Activated naive CD8-positive, alpha-beta T cell treated with anti-CD3 and anti-CD28 coated beads, Interleukin-2, amount 50 U/mL, for 16 hours (primary cell): ENCODE results near the gene NEAT1.
"Not testable (repeated sequence)": the region's sequence is repeated elsewhere in the genome, so short reads cannot be mapped to it uniquely, and the experiment has no call there.

Experiments used
- DNase-seq: peaks from one replicate; pipeline ENCODE4 v3.0.0-alpha.2; 2020; ENCODE audit warnings: low read depth, low spot score

NEAT1 gene

DNA sequence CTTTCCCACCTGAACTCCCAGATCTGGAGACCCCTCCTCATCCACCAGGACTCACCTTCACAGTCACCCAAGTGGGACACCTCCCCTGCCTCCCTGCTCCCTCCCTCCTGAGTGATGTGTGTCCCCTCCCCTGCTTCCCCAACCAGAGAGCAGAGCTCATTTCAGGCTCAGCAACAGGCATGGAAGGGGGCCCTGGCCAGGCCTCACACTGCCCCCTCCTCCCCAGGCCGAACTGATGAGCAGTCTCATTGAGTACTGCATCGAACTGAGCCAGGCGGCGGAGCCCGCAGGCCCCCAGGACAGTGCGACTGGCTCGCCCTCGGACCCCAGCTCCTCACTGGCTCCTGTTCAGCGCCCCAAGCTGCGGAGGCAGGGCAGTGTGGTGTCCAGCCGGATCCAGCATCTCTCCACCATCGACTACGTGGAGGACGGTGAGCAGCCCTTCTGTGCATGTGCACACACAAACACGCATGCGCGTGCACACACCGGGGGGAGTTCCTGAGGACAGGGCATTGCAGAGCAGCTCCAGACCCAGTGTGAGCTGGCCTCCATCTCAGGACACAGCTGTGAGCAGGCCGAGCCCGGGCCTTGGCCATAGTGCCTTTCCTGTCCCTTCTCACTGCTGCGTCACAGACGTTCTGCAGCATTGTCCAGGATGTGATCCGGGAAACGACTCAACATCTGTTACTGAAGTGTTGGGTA, 17.8 kb upstream of the NEAT1 start:
- DNase-seq = no peak

DNA sequence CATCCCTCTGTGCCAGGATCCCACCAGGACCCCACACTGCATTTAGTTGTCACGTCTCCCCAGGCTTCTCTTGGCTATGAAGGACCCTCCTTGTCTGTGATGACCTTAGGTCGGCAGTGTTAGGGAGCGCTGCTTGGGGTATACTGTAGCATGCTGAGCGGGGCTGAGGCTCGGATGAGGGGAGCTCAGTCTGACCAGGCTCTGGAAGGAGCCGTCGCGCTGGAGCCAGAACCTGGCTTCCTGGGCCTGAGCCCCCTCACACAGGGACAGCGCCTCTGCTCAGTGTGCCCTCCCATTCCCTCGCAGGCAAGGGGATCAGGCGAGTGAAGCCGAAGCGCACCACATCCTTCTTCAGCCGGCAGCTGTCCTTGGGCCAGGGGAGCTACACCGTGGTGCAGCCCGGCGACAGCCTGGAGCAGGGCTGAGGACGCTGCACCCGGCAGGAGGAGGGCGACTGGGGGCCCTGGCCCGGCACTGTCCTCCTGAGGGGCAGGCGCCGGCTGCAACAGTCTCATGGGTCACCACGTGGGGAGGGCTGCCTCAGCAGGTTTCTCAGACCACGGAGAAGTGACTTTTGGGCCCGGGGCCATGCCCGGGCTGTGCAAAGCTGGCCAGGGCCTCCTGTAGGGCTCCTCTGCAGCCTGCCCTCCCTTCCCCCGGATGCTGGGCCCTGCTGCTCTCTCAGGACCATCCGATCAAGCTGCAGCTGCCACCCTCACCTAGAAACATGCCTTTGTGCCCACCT, 11.5 kb upstream of the NEAT1 start:
- DNase-seq = no peak

DNA sequence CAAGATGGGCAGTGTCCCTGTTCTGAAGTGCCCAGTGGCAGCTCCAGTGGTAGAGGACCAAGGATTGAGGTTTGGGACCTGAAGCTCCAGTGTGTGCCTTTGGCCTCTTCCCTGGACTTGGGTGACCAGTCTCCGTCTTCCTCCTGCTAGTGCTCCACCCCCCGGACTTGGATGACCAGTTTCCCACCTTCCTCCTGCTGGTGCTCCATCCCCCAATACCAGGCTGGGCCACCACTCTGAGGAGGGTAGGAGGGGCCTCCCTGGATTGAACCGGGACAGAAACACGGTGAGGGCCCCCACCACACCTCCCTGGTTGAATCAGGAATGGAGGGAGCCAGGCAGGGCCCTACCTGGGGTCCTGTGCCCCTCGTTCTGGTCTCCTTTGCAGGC, 10.9 kb upstream of the NEAT1 start:
- no peak for DNase-seq

DNA sequence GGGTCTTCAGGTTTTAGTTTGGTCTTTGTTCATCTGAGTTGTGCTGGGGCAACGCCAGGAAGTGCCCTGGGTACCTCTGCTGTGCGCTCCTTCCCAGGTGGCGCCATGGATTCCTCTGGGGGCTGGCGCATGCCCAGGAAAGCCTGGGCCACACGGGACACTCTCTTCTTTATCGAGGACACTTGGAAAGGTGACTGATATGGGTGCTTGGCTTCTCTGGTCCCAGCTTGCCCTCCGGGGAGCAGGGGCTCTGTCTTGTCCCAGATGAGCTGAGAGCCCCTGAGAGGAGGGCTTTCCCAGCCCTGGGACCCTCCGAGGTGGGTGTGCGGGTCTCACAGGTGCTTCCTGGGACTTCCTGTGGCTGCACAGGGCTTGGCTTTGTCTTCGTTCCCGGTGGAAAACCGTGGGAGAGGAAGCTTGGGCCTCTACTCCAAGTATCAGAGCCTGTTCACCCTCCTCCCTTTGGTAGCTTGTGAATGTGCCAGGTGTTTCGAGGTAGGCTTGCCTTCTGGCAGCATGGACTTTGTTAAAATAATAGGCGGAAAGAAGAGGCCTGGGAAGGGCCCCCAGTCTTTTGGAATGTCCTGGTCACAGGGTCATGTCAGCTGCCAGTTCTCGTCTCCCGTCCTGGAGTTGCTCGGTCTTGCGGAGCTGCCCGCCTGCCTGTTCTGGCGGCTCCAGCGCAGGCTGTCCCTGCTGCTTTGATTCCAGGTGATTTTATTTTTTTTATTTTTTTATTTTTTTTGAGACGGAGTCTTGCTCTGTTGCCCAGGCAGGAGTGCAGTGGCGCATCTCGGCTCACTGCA, 10.1 kb upstream of the NEAT1 start:
- no peak for DNase-seq

DNA sequence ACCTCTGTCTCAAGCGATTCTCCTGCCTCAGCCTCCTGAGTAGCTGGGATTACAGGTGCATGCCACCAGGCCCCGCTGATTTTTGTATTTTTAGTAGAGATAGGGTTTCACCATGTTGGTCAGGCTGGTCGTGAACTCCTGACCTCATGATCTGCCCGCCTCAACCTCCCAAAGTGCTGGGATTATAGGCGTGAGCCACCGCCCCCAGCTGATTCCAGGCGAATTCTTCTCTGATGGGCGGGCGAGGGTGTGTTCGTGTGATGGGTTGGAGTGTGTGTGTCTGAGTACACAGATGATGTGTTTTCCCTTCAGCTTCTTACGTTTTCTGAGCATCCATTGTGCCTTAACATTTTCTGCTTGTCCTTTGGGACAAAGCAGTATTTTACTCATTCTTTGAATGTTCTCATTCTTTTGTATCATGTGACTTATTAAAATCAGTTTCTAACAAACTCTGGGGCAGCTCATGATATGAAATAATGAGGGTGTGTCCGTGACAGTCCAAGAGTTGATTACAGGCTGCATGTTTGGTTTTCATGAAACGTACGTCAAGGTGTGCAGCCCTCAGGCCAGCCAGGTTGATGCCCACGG, 9.4 kb upstream of the NEAT1 start:
- not testable (repeated sequence) for DNase-seq

DNA sequence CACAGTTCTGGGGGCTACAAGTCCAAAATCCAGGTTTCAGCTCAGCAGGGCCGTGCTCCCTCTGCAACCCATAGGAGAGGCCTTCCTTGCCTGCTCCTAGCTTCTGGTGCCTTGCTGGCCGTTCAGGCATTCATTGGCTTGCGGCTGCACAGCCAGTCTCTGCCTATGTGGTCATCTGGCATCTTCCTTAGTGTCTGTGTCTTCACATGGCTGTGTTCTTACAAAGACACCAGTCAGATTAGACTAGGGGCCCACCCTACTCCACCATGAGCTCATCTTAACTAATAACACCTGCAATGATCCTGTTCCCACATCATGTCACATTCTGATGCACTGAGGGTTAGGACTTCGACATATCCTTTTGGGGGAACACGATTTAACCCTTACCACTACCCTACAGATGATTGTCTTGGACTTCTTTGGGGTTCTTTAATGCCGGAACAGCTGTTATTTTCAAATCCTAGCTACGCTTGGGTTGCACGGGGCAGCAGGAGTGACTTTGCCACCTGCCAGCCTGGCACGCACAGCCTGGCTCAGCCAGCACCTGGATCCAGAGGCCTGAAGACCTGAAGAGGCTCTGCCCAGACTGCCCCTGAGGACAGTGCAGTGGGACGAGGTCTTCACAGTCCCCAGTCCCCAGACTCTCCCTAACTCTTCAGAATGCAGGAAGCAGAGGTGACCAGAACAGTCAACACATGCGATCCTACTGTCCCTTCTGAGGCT, 7.7 kb upstream of the NEAT1 start:
- DNase-seq = no peak

DNA sequence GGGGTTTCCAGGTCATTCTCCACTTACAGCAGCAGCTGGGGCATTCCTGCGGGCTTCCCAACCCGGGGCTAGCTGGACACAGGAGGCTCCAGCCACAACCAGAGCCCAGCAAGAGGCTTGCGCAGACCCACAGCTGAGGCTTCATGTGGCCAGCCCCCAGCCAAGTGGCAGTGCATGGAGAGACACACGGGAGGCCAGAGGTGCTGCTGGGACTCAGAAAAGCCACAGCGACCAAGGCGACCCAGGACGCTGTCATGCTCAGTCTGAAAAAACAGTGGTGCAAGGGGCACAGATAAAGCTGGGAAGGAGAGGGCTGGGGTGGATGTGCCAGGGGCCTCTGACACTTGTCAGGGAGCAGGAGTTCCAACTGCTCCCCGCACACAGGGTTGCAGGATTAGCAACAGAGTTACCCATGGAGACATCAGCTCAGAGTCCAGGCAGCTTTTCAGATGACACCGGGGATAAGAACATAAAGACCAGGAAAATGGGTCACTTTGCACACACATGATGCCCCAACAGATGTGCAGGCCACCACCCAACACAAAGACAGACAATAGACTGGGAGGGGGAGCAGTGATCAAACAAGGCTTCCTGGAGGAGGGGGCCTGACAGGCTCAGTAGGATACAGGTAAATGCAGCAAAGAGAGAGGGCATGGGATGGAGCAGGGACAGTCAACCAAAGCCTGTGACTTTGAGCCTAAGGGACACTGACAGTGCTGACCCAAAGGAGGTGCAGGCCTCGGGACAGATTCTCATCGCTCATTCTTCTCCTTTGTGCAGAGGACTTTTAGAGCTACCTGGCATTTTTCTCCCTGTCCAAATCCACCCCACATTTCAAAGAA, 6.9 kb upstream of the NEAT1 start:
- DNase-seq = no peak

DNA sequence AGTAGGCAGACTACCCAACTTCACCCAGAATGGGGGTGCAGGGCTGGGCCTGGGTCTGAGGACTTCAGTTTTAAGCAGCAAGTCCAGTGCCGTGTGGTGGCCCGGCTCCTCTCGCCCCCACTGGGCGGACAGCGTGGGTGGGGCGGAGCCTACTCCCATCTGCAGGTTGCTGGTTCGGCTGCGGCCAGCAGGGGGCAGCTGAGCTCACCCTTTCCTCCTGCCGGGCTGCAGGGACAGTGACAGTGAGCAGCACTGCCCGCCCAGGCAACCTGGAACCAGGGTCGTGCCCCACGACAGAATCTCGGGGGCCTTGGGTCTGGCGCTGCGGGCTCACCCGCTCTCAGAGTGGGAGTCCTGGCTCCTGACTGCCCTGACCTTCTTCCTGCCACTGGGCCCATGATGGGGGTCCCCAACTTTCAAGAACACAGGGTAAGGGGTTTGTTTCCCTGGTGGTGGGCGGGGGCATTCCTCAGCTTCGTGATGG, 6.2 kb upstream of the NEAT1 start:
- DNase-seq = peak; percentile 84

DNA sequence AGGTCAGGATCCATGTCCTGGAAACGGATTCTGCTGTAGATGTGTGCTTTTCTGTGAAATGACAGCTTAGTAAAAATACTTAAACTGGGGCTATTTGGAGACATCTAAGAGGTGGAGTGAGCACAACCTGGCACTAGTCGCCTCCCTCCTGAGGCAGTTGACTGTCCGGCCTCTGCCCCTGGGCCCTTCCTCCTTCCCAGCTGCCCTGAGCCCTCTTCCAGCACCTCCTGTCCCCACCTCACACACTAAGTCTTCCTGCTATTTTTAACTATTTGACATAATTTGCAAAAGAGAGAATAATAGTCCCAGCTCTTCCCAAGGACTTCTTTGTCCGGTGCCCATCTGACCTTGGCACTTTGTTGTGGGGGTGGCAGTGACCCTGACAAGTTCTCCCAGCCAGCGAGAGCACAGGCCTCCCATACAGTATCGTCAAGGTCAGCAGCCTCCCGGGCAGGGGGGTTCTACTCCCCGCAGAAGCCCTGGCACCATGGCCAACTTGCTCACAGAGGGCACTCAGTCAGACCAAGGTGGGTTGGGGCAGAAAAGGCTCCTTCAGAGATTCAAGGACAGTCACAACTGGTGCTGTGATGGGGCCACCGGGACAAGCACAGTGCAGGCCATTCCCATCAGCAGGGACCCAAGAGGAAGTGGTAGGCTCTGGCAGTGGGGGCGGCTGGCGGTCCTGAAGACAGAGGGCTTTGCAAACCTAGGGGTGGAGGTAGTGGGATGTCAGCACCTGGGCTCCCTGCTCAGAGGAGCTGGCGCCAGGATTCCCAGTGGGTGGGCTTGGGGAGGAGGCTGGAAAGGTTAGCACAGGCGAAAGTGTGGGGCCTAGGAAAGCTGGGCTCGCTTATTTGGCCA, 5.5 kb upstream of the NEAT1 start:
- DNase-seq = no peak

DNA sequence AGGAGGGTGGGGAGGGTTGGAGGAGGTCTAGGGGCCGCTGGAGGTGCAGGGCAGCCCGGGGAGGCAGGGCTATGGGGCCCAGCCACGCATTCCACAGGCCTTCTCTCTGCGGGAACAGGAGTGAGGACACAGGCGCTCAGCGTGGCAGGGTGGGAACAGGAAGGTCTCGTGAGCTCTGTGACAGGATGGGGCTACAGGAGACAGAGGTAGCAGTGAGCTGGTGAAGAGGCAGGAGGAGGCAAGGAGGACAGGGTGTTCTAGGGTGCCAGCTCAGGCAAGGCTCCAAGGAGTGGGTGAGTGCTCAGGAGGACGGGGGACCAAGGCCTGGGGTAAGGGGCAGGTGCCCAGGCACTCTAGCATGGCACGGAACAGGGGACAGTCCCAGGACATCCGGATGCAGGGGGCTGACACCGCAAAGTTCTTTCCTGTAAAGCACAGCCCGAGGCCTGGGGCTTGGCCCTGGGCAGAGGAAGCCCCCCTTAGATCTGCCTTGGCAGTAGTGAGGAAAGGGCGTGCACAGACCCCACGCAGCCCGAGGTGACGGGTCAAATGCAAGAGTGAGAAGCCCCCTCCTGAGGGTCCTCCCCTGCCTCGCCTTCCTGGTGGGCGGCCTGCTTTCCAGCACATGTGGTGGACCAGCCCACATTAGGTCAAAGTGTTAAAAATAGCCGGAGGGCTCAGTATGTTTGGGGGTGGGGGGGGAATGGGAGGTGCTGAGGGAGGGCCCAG, 4.7 kb upstream of the NEAT1 start:
- no peak for DNase-seq

DNA sequence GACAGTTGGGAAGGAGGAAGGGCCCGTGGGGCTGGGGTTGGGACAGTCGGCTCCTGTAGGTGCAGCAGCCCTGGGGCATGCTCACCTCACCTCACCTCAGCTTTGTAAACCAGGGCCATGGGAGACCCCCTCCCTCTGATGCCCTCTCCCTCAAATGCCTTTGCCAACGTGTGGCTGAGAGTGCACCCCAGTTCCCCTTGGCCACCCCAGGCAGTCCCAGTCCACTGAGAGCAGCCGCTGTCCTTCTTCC, 4.2 kb upstream of the NEAT1 start:
- no peak for DNase-seq

DNA sequence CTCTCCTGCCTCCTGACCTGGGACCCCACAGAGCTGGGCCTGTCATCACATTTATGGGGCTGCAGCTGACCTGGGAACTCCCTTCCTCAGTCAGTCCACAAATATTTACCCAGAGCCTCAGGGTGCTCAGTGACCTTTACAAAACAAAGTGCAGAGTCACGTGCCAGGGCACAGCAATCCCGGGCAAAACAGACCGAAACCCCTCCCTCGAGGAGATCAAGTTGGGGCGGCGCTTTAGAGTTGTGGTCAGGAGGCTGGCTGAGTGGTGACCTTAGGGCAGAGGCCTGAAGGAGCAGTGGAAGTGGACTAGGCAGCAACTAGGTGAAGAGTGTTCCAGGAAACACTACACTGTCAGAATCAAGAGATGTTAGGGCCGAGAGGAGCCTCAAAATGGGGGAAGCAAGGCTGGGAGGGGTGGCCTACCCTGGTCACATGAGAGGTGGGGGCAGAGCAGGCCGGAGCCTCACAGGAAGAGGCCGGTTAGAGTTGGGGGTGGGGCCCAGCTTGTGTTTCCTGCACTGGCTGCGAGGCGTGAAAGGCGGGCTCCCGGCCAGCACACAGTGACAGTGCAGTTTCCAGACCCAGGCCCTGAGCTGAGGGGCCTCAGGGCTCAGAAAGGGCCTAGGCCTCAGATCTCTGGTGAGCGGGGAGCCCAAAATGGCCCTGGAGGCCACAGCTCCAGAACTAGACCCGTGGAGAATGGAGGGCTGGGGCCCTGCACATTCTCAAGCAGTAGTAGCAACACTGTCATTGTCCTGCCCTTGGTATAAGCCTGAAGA, 3.7 kb upstream of the NEAT1 start:
- peak; percentile 52 for DNase-seq

DNA sequence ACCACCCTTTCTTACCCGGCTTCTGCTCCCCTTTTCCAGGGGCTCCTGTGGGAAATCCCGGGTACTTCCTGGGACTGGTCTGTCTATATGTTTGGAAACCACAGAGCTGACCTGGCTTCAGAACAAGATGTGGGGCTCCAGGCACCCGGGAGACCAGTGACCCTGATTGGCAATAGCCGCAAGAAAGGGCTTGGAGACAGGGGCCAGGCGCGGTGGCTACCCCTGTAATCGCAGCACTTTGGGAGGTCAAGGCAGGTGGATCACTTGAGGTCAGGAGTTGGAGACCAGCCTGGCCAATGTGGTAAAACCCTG, 3.2 kb upstream of the NEAT1 start:
- no peak for DNase-seq

DNA sequence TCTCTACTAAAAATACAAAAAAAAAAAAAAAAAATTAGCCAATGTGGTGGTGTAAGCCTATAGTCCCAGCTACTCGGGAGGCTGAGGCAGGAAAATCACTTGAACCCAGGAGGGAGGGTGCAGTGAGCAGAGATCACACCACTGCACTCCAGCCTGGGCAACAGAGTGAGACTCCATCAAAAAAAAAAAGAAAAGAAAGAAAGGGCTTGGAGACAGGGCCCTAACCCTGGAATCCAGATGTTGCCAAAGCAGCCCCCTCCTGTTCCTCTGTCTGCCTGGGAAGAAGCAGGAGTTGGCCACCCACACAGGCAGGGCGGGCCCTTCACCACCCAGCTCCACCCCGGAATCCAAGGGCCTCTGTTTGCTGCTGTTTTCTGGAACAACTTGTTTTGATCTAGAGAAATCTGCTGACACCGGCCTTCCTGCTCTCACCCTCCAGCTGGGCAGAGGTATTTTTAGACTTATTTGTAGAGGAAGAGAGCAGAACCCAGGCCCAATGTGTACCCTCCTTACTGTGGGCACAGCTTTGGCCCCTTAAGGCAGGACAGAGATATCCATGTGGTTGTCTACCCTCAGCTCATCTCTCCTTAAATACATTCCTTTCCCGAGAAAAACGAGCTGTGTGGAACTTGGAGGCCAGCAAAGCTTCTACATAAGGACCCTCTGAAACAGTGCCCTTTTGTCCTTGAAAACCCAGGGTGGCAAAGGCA, 2.7 kb upstream of the NEAT1 start:
- no peak for DNase-seq

DNA sequence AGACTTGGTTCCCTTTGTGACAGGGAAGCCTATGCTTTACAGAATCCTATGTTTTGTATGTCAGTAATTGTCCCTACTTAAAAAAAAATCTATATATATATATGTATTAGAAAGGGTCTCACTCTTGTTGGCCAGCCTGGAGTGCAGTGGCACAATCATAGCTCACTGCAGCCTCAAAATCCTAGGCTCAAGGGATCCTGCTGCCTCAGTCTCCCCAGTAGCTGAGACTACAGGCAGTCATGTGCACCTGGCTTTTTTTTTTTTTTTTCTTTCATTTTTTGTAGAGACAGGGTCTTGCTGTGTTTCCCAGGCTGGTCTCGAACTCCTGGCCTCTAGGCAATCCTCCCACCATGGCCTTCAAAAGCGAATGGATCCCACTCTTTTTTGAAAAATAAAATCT, 2.1 kb upstream of the NEAT1 start:
- DNase-seq = no peak

DNA sequence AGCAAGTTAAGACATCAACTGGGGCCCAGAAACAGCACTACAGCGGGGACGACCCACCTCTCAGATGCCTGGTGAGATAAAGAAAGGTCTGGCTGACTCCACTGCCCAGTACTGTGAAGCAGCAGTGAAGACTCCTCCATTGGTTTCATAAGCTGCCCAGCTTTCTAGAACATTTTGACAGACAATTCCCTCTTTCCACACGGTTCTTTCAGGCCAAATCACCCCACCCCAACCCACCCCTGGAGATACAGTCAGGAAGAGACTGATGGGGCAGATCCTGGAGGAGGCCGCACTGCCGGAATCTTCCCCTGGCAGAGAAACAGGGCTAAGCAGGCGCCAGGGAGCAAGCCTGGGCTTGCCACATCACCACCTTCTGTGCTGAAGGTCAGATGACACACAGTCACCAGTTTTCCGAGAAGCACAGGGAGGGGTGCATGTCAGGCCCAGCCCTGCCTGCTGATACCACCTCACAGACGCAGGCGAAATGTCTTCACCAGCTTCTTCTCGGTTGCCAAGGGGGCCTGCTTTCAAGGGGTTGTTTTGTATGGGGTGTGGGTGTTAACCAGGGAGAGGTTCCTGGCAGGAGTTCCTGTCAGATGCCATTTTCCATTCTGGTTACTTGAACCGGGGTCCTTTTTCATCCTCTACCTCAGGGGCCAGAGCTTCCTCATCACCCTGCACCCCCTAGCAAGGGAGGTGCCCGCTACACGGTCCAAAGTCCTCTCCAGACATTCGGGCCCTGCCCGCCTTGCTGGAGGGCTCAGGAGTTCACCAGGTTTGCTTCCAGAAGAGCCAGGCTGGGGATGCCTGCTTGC, 1.4 kb upstream of the NEAT1 start:
- DNase-seq = peak; percentile 71
